H4 (cell line): ENCODE measurements around the gene FBF1. TPM values are rescaled to one million over a fixed set of nuclear protein-coding genes. Genes with fewer than 3 reads are reported as not detected.
A peak's percentile ranks its signal among the peaks of the same experiment; 100 is the strongest.
"Not testable (repeated sequence)": the region's sequence is repeated elsewhere in the genome, so short reads cannot be mapped to it uniquely, and the experiment has no call there.

Experiments used
- DNase-seq: peaks from one replicate; pipeline ENCODE4 v3.0.0-alpha.2; 2015; ENCODE audit warnings: low spot score
- total RNA-seq: library from RNA; depleted of rRNA; stranded (reverse); fragments of >200 nt; shearing (Covaris generic); gene quantifications from 2 replicates; pipeline ENCODE4 v1.2.3, GENCODE V29; 2014; rRNA removed

Gene FBF1
- 11.2 and 11.8 TPM in 2 replicates for total RNA-seq

- peak; percentile 96 for DNase-seq
Measured at GRCh38 chr17:75940727-75941441, at the start of gene FBF1. Gene FBF1 (minus strand): TSS chr17:75941042. CDS start chr17:75938149, 2,893 bp downstream.

DNA sequence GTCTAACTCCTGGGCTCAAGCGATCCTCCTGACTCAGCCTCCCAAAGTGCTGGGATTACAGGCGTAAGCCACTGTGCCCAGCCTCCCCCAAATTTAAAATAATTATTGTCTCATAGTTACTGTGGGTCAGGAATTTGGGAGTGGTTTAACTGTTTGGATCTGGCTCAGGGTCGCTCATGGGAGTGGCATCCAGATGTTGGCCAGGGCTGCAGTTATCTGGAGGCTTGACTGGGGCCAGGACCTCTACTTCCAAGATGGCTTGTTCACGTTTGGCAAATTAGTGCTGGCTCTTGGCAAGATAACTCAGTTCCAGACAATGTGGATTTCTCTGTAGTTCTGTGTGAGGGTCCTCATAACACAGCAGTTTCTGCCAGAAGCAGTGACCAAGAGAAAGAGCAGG is 46.2 kb upstream of the FBF1 start:
- DNase-seq, result no peak

- DNase-seq, result no peak
Measured at GRCh38 chr17:75985986-75986385, 45.1 kb upstream of the FBF1 start.

- no peak for DNase-seq
Measured at GRCh38 chr17:75983501-75984181, 42.8 kb upstream of the FBF1 start.

DNA sequence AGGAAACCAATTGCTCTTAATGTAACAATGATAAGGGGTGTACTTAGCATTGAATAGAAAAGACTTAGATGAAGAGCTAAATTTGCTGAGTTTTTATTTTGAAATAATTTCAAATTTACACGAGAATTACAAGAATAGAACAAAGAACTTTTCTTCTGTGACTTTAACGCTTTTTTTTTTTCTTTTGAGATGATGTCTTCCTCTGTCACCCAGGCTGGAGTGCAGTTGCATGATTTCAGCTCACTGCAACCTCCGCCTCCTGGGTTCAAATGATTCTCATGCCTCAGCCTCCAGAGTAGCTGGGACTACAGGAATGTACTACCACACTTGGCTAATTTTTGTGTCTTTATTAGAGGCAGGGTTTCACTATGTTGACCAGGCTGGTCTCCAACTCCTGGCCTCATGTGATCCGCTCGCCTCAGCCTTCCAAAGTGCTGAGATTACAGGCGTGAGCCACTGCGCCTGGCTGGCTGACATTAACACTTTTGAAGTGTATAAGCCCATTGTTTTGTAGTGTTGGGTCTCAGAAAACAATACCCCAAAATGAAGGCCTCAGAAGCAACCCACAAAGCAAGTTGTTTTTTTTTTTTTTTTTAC is 40.3 kb upstream of the FBF1 start:
- DNase-seq, result no peak

GRCh38 chr17:75980188-75981018 is 39.6 kb upstream of the FBF1 start:
- DNase-seq, result no peak

GRCh38 chr17:75979705-75980187 is 38.9 kb upstream of the FBF1 start:
- DNase-seq, result no peak

- DNase-seq, result peak; percentile 98
Measured at GRCh38 chr17:75978938-75979704, 38.3 kb upstream of the FBF1 start, which contains the start of the genes ACOX1 and TEN1. Gene ACOX1 (minus strand): TSS chr17:75979166. CDS start chr17:75979073, 93 bp downstream. Gene TEN1 (plus strand): TSS chr17:75979240. CDS start chr17:75986193, 6,953 bp downstream.

GRCh38 chr17:75976175-75976848 is 35.5 kb upstream of the FBF1 start:
- DNase-seq, result no peak

- no peak for DNase-seq
Measured at GRCh38 chr17:75975757-75976174, 34.9 kb upstream of the FBF1 start.

DNA sequence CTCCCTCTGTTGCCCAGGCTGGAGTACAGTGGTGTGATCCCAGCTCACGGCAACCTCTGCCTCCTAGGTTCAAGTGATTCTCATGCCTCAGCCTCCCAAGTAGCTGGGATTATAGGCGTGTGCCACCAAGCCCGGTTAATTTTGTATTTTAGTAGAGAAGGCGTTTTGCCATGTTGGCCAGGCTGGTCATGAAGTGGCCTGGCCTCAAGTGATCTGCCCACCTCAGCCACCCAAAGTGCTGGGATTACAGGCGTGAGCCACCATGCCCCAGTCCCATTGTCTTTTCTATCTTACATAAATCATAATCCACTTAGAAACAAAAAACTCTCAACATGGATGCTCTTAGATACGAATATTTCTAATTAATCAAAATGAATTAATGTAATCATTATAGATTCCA is 34.3 kb upstream of the FBF1 start:
- not testable (repeated sequence) for DNase-seq

- no peak for DNase-seq
Measured at GRCh38 chr17:75970626-75971025, 29.8 kb upstream of the FBF1 start.

GRCh38 chr17:75970011-75970523 is 29.2 kb upstream of the FBF1 start:
- no peak for DNase-seq

DNA sequence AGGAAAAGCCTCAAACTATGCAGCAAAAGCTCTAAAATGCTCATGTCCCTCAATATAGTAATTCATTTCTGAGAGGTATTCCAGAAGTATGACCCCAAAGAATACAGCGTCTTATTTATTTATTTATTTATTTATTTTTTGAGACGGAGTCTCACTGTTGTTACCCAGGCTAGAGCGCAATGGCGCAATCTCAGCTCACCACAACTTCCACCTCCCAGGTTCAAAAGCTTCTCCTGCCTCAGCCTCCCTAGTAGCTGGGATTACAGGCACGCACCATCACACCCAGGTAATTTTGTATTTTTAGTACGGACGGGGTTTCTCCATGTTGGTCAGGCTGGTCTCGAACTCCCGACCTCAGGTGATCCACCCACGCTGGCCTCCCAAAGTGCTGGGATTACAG is 28.2 kb upstream of the FBF1 start:
- not testable (repeated sequence) for DNase-seq

GRCh38 chr17:75965468-75965867 is 24.6 kb upstream of the FBF1 start:
- no peak for DNase-seq

DNA sequence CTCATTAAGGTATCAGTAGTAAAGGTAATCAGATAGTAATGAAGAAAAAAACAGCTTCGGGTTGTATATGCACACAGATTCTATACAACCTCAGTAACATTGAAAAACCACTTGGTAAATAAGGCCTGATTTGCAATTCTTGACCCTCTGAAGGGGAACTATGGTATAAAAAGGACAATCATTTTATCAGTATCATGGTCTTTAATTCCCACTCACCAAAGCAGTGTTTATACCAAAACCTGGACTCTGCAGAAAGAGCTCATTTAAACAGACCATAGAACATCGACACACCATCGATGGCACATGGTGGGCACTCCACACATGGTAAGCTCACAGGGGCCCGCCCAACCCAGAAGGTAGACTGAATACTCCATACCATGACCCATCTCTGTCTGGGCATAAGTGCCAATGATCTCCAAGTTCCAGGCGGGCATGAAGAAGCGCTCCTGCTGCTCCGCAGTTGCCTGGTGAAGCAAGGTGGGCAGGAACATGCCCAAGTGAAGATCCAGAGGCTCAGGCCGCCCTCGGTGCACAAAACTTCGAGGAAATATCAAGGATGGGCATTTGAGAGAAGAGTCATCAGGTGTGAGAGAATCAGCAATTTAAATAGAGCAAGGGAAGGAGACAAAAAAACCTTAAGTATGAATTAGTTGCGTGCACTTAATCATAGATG is 19.1 kb upstream of the FBF1 start:
- DNase-seq, result no peak

- no peak for DNase-seq
Measured at GRCh38 chr17:75959051-75959838, 18.4 kb upstream of the FBF1 start.

GRCh38 chr17:75950855-75951554 is 10.2 kb upstream of the FBF1 start:
- DNase-seq, result no peak
